ENCODE results near the gene NINJ2.
"Not testable (repeated sequence)": the region's sequence is repeated elsewhere in the genome, so short reads cannot be mapped to it uniquely, and the experiment has no call there.

NINJ2 gene

DNA sequence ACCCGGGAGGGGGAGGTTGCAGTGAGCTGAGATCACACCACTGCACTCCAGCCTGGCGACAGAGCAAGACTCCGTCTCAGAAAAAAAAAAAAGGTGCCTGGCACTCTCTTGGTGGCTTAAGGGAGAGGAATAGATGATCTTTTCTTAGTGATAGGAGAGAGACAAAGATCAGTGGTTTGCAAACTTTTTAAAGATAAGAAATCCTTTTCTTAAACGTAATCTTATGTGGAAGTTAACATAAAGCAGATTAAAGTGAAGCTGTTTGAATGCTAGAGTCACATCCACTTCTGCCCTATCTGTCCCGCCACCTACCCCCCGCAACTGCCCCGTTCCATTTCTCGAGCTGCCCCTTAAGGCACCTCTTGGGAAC is 6.3 kb upstream of the NINJ2 start:
- no peak for DNase-seq

DNA sequence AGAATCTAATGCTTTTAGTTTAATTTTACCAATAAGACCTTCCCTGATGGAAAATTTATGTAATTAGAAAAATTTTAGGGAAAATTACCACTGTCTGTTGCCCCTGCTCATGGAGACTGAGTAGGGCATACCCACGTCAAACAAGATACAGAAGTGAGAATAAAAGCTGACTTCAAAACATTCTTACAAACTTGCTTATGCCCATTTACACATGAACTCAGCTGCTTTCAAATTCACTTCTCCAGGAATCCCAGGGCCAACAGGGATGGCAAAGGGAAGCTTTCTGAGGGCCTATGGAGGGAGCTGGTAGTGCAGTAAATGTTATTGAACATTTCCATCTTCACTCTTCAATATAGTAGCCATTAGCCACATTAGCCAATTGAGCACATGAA is 4.8 kb upstream of the NINJ2 start:
- DNase-seq, result no peak

DNA sequence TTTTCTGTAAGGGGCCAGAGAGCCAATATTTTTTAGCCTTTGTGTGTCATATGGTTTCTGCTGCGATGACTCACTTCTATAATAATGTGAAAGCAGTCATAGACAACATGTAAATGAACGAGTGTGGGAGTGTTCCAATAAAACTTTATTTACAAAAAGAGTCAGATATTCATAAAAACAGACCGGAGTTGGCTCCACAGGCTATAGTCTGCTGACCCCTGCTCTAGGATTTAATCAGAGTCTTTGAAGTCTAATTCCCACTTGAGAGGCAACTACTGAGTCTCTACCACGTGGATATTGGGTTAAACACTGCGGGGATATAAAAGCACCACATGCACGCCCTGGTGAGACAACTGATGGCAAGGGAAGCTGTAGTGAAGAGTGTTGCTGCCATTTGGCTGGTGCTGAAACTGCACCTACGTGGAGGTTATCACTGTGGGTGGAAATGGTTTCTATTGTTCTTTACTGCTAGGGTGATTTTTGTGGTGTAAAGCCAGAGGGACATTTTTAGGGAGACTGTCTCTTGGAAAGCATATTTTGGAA is 3.6 kb upstream of the NINJ2 start:
- no peak for DNase-seq

DNA sequence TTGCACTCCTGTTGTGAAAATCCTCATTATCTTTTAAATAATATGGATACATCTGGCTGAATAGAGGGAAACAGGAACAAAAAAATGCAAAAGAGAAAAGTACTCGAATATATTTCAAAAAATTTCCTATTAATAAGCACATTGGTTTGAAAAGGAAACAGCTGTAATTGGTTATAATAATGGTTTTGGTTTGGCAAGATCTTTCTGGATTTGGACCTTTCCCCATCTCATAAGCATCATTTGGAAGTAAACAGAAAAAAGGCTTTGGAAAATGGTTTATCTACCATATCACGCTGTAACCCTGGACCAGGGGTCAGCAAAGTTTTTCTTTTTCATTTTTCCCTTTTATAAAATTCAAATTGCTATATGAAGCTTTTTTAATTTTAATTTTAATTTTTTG is 2.8 kb upstream of the NINJ2 start:
- DNase-seq, result no peak

DNA sequence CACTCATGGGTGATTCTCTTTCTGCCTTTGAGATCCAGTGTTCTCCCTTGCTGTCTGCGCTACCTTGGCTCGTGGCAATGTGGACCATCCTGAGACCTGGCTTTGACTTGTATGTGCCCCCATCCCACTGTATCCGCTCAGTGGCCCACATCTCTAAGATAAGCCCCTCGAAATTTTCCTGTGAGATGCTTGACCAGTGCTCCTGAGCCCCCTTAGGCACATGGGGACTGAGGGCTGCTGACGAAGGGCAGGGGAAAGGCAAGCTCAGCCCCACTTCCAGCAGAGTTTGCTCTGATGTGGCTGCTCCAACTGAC is 1.5 kb upstream of the NINJ2 start:
- DNase-seq, result no peak

GRCh38 chr12:664075-664778 is 982 bp upstream of the NINJ2 start:
- DNase-seq, result no peak

- DNase-seq, result no peak
Observed at GRCh38 chr12:662566-663292, 516 bp downstream of the NINJ2 start.

- no peak for DNase-seq
Observed at GRCh38 chr12:661720-662486, 1.3 kb downstream of the NINJ2 start.

GRCh38 chr12:659090-659683 is 4.1 kb downstream of the NINJ2 start:
- no peak for DNase-seq

DNA sequence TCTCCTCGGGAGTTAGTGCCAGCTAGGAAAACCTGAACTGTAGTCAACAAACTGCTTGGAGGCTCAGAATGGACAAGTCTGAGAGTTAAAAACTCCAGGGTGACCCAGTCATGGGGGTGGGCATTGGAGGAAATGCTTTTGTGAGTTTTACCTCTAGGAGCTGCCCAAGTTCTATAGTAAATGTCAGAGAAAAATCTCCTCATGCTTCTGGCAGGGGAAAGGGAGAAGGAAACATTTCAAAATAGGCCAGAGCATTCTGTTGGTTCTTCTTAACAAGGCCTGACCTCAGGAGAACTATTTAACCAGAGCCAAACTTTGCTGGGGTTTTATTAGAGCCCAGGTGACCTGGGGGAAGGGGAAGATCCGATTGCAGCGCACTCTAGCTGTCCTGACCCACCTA is 12.3 kb downstream of the NINJ2 start:
- no peak for DNase-seq

GRCh38 chr12:647385-648085 is 15.7 kb downstream of the NINJ2 start:
- no peak for DNase-seq

DNA sequence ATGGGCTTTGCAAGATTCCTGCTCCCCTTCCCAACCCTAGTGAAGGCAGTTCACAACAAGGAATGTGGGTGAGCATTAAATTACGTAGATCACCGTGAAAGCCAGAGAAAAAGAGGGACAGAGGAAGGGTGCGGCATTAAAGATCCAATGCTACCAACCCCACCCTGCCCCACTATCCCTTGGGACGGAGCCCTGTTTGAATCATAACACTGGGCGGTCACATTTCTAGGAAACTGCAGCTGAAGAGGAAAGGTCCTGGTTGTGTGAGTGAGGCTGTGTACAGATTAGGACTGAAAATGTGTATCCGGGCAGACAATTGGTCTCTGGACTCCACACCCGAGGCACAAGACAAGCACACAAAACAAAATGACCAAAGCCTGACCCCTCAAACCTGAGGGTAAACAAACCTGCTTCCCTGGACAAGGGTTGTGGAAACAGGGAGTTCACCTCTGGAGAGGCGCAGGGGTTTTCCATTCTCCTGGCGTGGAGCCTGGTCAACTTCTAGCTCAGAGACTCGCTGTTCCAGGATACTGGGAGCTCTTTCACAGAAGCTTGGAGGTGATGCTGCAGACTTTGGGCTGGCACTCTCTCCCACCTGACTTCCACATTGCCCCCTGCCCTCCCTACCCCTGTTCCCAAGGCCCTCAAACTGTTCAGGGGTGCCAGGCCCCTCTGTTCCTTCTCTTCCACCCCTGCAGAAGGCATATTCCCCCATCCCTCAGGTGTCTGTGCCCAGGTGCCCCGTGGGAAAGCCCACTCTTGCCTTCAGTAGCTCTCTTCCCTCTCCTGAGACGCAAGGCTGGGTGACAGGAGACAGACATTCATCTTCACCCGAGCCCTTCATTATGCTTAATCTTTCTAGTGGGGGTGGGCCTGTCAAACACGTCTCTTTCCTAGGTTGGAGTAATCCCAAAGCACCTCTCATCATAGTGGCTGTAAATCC is 16.5 kb downstream of the NINJ2 start:
- no peak for DNase-seq

DNA sequence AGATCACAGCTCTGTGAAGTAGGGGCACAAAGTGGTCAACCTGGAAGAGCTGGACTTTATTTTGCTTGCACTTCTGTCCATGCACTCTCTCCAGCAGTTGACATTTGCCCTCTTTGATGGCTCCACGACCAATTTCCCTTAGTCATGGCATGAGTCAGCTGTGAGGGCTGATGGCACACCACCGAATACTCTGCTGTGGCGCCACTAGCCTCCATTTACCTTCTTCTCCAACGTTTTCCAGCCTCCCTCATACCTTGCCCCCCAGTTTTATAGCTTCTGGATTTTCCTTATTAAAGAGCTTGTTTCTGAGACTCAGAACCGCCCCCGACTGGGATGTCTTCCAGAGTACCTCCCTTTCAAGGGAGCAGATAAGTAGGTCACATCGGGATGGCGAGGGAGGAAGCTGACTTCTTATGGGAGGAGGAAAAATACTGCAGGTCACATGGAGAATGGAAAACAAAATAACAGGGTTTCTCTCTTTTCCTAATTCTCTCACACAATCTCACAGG is 17.6 kb downstream of the NINJ2 start:
- DNase-seq, result no peak

DNA sequence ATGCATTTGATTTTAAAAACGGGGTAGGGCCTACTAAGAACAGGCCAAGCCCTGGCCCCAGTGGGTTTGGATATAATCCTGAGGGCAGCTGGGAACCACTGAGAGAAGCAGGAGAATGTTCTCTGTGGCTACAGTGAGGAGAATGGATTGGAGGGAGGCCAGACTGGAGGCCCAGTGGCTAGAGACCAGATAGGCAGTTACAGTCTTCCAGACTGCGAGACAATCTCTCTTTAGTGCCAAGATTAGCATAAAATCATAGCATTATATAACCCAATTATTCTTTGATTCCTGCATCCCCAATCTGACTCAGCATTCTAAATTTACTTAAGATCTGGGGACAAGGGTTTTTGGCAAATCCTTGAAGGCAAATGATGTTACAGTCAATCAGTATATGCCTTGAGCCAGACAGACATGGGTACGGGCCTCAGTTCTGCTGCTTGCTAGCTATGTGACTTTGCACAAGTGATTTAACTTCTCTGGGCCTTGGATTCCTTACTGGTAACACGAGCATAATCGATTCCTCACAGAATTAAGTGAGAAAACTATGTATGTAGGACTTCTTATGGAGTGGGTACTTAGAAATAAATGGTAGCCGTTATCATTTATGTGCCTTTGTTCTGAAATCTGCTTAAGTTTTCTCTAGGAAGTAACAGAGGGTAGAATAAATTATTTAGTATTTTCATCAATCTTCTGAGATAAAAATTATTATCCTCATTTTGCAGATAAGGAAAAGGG is 18.3 kb downstream of the NINJ2 start:
- no peak for DNase-seq

- no peak for DNase-seq
Observed at GRCh38 chr12:644303-644639, 19.0 kb downstream of the NINJ2 start.

DNA sequence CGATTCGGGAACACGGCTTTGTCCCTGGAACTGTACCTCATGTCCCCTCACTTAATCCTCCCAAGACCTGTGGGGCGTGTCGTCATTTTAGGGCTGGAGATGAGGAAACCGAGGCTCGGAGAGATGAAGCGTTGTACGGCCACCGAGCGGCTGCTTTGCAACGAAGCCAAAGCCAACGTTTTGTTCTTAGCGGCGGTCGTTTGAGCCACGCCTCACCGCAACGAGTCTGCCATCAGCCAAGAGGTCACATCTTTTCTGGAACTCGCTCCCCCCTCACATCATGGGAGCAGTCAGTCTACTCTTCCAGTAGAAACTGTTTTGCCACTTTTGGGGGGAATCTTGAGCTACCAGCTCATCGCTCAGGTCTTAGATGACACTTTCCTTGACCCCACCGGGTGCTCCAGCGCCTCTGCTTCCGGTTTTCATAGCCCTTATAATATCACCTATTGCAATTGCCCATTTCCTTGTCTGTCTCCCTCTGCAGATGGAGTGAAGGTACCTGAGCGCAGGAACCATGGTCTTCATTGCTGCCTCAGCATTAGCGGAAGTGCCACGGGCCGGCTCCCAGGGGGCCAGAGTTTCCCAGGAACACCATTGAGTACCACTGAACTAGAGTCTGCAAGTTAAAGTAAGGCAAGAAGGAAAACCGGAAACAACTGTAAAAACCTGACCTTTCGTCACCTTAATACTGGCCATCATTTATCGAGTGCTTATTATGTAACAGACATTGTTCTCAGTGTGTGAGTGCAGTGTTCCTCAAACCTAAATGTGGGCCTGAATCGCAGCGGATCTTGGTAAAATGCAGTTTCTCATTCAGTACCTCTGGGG is 19.6 kb downstream of the NINJ2 start:
- DNase-seq, result no peak

- peak; percentile 41 for DNase-seq
Observed at GRCh38 chr12:642633-643474, 20.4 kb downstream of the NINJ2 start.

DNA sequence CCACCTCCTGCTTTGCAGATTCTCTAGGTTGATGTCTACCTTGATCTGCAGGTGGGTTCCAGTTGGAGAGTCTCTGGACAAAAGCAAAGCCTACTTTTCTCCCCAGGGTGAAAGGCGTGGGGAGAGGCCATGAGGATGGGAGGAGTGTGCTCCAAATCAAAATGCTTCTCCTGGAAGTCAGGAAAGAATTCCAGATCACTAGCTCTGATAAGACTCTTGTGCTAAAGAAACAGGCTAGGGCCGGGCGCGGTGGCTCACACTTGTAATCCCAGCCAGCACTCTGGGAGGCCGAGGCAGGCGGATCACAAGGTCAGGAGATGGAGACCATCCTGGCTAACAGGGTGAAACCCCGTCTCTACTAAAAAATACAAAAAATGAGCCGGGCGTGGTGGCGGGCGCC is 21.9 kb downstream of the NINJ2 start:
- not testable (repeated sequence) for DNase-seq

DNA sequence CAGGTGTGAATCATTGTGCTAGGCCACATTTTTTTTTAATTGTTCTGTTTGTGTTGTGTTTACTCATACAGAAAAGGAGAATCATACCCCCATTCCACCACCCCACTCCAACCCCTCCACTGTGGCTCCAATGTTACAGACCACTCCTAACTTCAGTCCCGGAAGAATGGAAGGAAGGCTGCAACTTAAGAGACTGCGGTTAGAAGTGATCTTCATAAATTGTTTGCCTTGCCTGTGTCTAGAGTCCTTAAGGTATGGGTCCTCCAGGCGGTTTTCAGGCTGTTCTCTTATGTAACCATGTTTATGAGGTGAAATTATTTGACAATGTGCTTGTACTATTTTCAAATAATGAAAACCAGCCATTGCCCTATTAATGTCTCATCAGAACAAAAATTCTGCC is 22.5 kb downstream of the NINJ2 start:
- DNase-seq, result no peak
